ENCODE measurements around the gene NUDT21. TPM values are rescaled to one million over a fixed set of nuclear protein-coding genes. Genes with fewer than 3 reads are reported as not detected.

Gene NUDT21
- total RNA-seq, 3 donors from 2014 or later (not counting 1 experiment from before 2014, with no cell fraction given) = 78.1 to 108 (median 90.0) TPM

DNA sequence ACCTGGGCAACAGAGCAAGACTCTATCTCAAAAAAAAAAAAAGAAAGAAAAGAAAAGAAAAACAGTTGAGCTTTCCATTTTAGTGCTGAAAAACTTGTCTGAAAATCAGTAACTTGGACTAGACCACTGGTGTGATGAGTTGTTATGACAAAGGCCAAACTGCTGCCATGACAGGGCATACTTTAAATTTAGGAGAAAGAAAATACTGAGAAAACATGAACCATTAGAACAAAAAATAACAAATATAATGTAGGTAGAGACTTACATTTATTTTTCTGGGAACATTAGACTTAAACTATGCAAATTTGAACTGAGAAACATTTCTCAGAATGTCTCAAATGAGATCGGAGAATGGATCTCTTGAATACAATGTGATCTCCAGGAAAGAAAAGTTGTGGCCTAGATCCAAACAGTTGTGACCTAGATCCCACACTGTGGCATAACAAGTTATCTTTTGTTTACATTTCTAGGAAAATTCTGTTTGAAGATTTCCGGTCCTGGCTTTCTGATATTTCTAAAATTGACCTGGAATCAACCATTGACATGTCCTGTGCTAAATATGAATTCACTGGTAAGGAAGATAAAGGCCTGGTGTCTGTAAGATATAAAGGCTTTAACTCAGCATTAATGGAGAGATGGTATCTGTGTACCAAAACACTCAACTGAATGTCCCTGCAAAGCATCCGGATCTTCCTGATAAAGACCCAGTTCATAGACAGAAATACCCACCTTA is 11.1 kb upstream of the NUDT21 start:
- WGBS (ENCODE audit: insufficient coverage) = 100% methylated on average over 2 of the region's 3 CpGs
- Mint-ChIP-seq H3K4me3 (no peak overlapping the region), H3K9me3 (no peaks in the 10 kb centered on the region), H3K4me1 (no peaks in the 10 kb centered on the region), H3K36me3 (peaks cover 21% of the 10 kb centered on the region), H3K27me3 (ENCODE audit: low read depth in 2 of 2) (no peaks in the 10 kb centered on the region), H3K27ac (no peak overlapping the region)
- Histone ChIP-seq H3K4me3 (ENCODE audit: low read length) (no peak overlapping the region), H3K27ac (ENCODE audit: low read length) (no peak overlapping the region), H3K36me3 (ENCODE audit: control insufficient read depth, insufficient read depth, low read length) (peaks cover 66% of the 10 kb centered on the region), H3K27me3 (ENCODE audit: control insufficient read depth, insufficient read depth, low read length) (no peaks in the 10 kb centered on the region), H3K4me1 (ENCODE audit: control insufficient read depth, insufficient read depth, low read length) (no peaks in the 10 kb centered on the region), H3K9me3 (ENCODE audit: control insufficient read depth, insufficient read depth, low read length) (no peaks in the 10 kb centered on the region)
- no peak for DNase-seq
- intact Hi-C loops (cut with micrococcal nuclease) = no loop called here
- TF ChIP-seq, protein P1, sequence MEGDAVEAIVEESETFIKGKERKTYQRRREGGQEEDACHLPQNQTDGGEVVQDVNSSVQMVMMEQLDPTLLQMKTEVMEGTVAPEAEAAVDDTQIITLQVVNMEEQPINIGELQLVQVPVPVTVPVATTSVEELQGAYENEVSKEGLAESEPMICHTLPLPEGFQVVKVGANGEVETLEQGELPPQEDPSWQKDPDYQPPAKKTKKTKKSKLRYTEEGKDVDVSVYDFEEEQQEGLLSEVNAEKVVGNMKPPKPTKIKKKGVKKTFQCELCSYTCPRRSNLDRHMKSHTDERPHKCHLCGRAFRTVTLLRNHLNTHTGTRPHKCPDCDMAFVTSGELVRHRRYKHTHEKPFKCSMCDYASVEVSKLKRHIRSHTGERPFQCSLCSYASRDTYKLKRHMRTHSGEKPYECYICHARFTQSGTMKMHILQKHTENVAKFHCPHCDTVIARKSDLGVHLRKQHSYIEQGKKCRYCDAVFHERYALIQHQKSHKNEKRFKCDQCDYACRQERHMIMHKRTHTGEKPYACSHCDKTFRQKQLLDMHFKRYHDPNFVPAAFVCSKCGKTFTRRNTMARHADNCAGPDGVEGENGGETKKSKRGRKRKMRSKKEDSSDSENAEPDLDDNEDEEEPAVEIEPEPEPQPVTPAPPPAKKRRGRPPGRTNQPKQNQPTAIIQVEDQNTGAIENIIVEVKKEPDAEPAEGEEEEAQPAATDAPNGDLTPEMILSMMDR (IDR thresholded peaks at IDR 0.05) = no peak
- no peak for ATAC-seq

DNA sequence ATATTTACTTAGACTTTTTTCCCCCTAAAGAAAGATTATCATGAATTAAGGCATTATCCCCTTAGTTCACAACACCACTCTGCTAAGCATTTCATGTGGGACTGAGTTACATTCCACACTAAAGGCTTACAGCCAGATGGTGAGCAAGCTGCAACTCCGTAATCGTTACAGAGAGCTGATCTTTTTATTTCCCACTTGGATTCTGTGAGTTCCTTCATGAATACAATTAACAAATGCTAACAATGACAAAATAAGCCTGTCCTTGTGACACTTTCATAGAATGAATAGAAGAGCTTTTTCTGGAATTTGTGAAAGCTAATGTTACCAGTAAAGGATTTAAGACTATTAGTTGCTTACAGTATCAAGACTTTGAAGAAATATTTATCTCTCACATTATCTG is 9.0 kb upstream of the NUDT21 start:
- Histone ChIP-seq H3K9me3 (ENCODE audit: control insufficient read depth, insufficient read depth, low read length) (no peaks in the 10 kb centered on the region), H3K27ac (ENCODE audit: low read length) (no peak overlapping the region), H3K36me3 (ENCODE audit: control insufficient read depth, insufficient read depth, low read length) (peaks cover 62% of the 10 kb centered on the region), H3K27me3 (ENCODE audit: control insufficient read depth, insufficient read depth, low read length) (no peaks in the 10 kb centered on the region), H3K4me3 (ENCODE audit: low read length) (no peak overlapping the region), H3K4me1 (ENCODE audit: control insufficient read depth, insufficient read depth, low read length) (no peaks in the 10 kb centered on the region)
- no peak overlapping the region for H3K27ac Mint-ChIP-seq
- 94% methylated on average over 2 of the region's 2 CpGs for WGBS (ENCODE audit: insufficient coverage)
- no peaks in the 10 kb centered on the region for H3K27me3 Mint-ChIP-seq (ENCODE audit: low read depth in 2 of 2)
- no peaks in the 10 kb centered on the region for H3K9me3 Mint-ChIP-seq
- no peaks in the 10 kb centered on the region for H3K4me1 Mint-ChIP-seq
- no peak for DNase-seq
- intact Hi-C loops (cut with micrococcal nuclease) = no loop called here
- TF ChIP-seq, protein P1 (IDR thresholded peaks at IDR 0.05) = no peak
- H3K36me3 Mint-ChIP-seq = peaks cover 26% of the 10 kb centered on the region
- H3K4me3 Mint-ChIP-seq = no peak overlapping the region
- no peak for ATAC-seq

DNA sequence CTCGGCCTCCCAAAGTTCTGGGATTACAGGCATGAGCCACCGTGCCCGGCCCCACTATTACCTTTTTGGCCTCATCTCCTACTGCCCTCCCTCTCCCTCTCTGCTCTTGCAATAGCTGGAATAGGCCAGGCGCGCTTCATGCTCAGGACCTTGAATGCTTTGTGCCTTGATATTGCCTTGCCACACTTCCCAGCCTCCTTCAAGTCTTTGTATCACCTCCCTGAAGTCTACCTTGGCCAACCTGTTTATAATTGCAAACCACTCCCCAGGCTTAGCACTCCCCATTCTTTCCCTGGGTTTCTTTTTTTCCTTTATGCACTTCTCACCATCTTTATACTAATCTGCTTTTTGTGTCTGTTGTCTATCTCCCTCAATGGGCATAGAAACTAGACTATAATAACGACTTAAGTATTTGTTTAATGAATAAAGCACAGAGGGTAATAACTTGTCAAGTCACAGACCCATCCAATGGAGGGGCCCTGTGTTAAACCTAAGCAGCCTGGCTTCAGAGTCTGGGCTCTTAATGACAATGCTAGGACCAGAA is 6.9 kb upstream of the NUDT21 start:
- TF ChIP-seq, protein P1 (IDR thresholded peaks at IDR 0.05) = no peak
- DNase-seq (no peak), ATAC-seq (no peak)
- H3K4me3 Mint-ChIP-seq = no peak overlapping the region
- no peaks in the 10 kb centered on the region for H3K9me3 Mint-ChIP-seq
- H3K27ac ChIP-seq (ENCODE audit: low read length) = no peak overlapping the region
- H3K27me3 ChIP-seq (ENCODE audit: control insufficient read depth, insufficient read depth, low read length) = no peaks in the 10 kb centered on the region
- H3K4me1 ChIP-seq (ENCODE audit: control insufficient read depth, insufficient read depth, low read length) = no peaks in the 10 kb centered on the region
- intact Hi-C loops (cut with micrococcal nuclease) = no loop called here
- 97% methylated on average over 6 of the region's 6 CpGs for WGBS (ENCODE audit: insufficient coverage)
- H3K36me3 ChIP-seq (ENCODE audit: control insufficient read depth, insufficient read depth, low read length) = peaks cover 60% of the 10 kb centered on the region
- H3K36me3 Mint-ChIP-seq = peaks cover 24% of the 10 kb centered on the region
- H3K27me3 Mint-ChIP-seq (ENCODE audit: low read depth in 2 of 2) = no peaks in the 10 kb centered on the region
- no peak overlapping the region for H3K4me3 ChIP-seq (ENCODE audit: low read length)
- no peak overlapping the region for H3K27ac Mint-ChIP-seq
- no peaks in the 10 kb centered on the region for H3K9me3 ChIP-seq (ENCODE audit: control insufficient read depth, insufficient read depth, low read length)
- H3K4me1 Mint-ChIP-seq = peaks cover 0 to 6% of the 10 kb centered on the region in 2 donors

Measured in natural killer cell (primary cell).